GM12873 (cell line): ENCODE data around the gene SAMD13.

Experiments used
- CTCF ChIP-seq: IDR thresholded peaks from 2 replicates; pipeline ENCODE4 v1.5.1; 2012; ENCODE audit warnings: low read depth, mild to moderate bottlenecking, moderate library complexity, low read length, control low read depth; ENCODE audit not compliant: insufficient read depth; ENCODE audit errors: missing control alignments

The SAMD13 gene

GRCh38 chr1:84347271-84347931 is 45.9 kb downstream of the SAMD13 start:
- no peak for TF ChIP-seq CTCF

GRCh38 chr1:84347932-84348555 is 46.5 kb downstream of the SAMD13 start:
- no peak for TF ChIP-seq CTCF

GRCh38 chr1:84348759-84349158 is 47.3 kb downstream of the SAMD13 start:
- TF ChIP-seq CTCF: no peak

GRCh38 chr1:84350104-84350503 is 48.6 kb downstream of the SAMD13 start:
- TF ChIP-seq CTCF: no peak

GRCh38 chr1:84350550-84350949 is 49.0 kb downstream of the SAMD13 start:
- no peak for TF ChIP-seq CTCF

- no peak for TF ChIP-seq CTCF
Observed at GRCh38 chr1:84352298-84353106, 51.0 kb downstream of the SAMD13 start.

- no peak for TF ChIP-seq CTCF
Observed at GRCh38 chr1:84353695-84354094, 52.2 kb downstream of the SAMD13 start.
